IPS-11a (cell line): ENCODE data around the gene PRODH.
"Not testable (repeated sequence)": the region's sequence is repeated elsewhere in the genome, so short reads cannot be mapped to it uniquely, and the experiment has no call there.

Experiments
- H3K4me3 ChIP-seq: one replicate; pipeline ENCODE4 v1.5.1; 2013; ENCODE audit warnings: low read depth, low read length, control low read depth

PRODH gene

GRCh38 chr22:18954990-18955571 lies 19.0 kb upstream of the PRODH start:
- H3K4me3 ChIP-seq, result no peak overlapping the region

GRCh38 chr22:18954303-18954989 lies 18.4 kb upstream of the PRODH start:
- H3K4me3 ChIP-seq, result not testable (repeated sequence)

GRCh38 chr22:18953128-18953527 lies 17.0 kb upstream of the PRODH start:
- H3K4me3 ChIP-seq, result not testable (repeated sequence)

GRCh38 chr22:18952022-18952421 lies 15.9 kb upstream of the PRODH start:
- no peak overlapping the region for H3K4me3 ChIP-seq

- H3K4me3 ChIP-seq, result no peak overlapping the region
Observed at GRCh38 chr22:18950141-18950540, 14.0 kb upstream of the PRODH start.

- H3K4me3 ChIP-seq, result no peak overlapping the region
Observed at GRCh38 chr22:18947905-18948304, 11.8 kb upstream of the PRODH start.

GRCh38 chr22:18947105-18947504 lies 11.0 kb upstream of the PRODH start:
- H3K4me3 ChIP-seq, result not testable (repeated sequence)

- H3K4me3 ChIP-seq, result not testable (repeated sequence)
Observed at GRCh38 chr22:18938691-18939090, 2.6 kb upstream of the PRODH start.

GRCh38 chr22:18934688-18935087 lies 1.4 kb downstream of the PRODH start:
- H3K4me3 ChIP-seq, result not testable (repeated sequence)

GRCh38 chr22:18933914-18934313 lies 2.2 kb downstream of the PRODH start:
- H3K4me3 ChIP-seq, result no peak overlapping the region

GRCh38 chr22:18931905-18932652 lies 4.0 kb downstream of the PRODH start:
- no peak overlapping the region for H3K4me3 ChIP-seq

- H3K4me3 ChIP-seq, result no peak overlapping the region
Observed at GRCh38 chr22:18929459-18929858, 6.6 kb downstream of the PRODH start.

GRCh38 chr22:18927573-18927972 lies 8.5 kb downstream of the PRODH start:
- H3K4me3 ChIP-seq, result no peak overlapping the region

- no peak overlapping the region for H3K4me3 ChIP-seq
Observed at GRCh38 chr22:18927020-18927419, 9.1 kb downstream of the PRODH start.

- no peak overlapping the region for H3K4me3 ChIP-seq
Observed at GRCh38 chr22:18925368-18926064, 10.6 kb downstream of the PRODH start.

- H3K4me3 ChIP-seq, result not testable (repeated sequence)
Observed at GRCh38 chr22:18920257-18920902, 15.7 kb downstream of the PRODH start.

- not testable (repeated sequence) for H3K4me3 ChIP-seq
Observed at GRCh38 chr22:18917818-18918217, 18.3 kb downstream of the PRODH start.

- not testable (repeated sequence) for H3K4me3 ChIP-seq
Observed at GRCh38 chr22:18915550-18915949, 20.5 kb downstream of the PRODH start.

GRCh38 chr22:18914558-18914957 lies 21.5 kb downstream of the PRODH start:
- not testable (repeated sequence) for H3K4me3 ChIP-seq

GRCh38 chr22:18912264-18912946 lies 23.7 kb downstream of the PRODH start:
- not testable (repeated sequence) for H3K4me3 ChIP-seq
